ENCODE results near the gene UNKL.
"Not testable (repeated sequence)": the region's sequence is repeated elsewhere in the genome, so short reads cannot be mapped to it uniquely, and the experiment has no call there.

The UNKL gene

DNA sequence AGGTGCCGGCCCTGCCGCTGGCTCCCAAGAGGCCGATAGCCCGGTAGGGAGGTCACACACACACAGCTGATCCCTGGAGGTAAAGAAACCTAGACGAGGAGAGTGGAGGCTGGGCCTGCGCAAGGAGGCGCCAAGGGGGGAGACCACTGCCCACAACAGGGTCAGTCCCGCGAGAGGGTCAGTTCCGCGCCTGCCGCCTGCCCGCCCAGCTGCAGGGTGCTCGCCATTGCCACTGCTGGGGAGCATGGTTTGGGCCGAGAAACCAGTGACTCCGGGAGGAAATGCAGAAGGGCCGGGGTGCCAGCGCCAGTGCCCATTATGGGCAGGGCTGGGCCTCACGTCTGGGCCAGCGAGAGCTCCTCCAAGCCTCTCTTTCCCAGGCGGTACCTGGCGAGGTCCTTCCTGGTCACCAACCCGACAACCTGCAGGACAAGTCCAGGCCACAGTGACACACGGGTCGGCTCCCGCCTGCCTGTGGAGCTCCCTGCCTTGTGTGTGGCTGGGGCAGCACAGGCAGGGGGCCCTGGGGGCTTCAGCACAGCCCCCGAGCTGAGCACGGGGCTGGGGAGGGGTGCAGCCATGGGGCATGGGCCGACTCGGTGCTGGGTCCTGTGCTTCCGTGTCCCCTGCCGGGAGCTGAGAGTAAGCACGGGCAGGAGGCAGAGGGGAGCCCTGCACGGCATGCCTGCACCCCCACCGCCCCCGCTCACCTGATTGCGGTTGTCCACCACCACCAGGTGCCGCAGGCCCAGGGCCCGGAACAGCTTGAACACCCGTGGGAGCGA, 32.0 kb upstream of the UNKL start:
- no peak for DNase-seq

DNA sequence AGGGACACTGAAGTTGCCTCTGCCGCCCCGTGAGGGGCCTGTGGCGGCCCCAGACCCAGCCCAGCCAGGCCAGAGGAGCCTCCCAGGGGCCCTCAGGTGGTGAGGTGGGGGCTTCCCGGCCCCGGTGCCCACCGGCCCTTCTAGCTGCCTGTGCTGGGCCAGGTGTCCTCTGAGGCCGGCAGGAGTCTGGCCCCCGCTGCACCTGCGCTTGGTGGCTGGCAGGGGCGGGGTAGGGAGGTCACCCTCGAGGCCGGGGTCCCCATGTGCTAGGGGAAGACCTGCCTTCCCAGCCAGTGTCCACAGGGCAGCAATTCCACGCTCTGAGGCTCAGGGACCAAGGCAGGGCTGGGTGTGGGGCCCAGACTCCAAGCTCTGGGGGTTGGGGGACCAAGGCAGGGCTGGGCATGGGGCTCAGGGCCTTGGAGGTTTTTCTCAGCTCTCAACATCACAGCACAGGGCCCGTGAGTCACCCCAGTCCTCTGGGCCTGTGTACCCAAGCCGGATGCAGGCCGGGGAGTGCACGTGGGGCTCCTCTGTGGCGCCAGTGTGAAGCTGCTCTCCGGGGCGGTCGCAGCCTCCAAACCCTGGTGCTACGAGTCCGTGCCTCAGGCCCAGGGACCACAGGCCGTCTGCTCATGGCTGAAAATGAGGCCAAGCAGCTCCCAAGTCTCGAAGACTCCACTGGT, 31.2 kb upstream of the UNKL start:
- DNase-seq, result no peak

DNA sequence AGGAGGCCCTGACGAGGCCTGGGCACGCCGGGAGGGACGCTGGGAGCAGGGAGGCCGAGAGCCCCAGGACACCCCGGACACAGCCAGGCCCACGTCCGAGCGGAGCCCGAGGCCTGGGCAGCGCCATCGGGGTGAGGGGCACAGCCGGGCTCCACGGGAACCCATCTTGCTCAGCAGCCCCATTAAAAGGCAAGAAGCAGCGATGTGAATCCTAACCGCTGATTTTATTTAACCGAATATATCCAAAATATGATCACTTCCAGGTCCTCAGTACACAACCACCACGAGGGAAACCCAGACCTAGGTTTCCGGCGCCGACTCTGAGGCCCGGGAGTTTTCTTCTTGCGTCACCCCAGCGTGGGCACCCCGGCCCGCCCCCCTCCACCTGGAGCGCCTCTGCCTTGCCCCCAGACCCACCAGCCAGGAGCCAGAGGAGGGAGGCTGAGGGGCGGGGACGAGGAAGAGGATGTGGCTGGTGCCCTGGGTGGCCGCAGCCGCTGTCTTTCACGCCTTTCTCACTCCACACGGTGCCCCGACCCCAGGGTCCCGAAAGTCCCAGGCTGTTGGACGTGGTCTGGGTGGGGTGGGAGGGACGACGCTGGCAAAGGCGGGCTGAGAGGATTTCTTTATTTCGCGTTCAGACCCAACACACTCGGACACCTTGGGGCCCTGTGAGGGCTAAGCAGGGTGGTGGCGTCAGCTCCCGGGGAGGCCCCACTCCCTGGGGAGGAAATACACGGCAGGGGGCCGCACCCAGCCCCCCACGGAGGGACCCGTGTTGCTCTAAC, 30.4 kb upstream of the UNKL start:
- no peak for DNase-seq

DNA sequence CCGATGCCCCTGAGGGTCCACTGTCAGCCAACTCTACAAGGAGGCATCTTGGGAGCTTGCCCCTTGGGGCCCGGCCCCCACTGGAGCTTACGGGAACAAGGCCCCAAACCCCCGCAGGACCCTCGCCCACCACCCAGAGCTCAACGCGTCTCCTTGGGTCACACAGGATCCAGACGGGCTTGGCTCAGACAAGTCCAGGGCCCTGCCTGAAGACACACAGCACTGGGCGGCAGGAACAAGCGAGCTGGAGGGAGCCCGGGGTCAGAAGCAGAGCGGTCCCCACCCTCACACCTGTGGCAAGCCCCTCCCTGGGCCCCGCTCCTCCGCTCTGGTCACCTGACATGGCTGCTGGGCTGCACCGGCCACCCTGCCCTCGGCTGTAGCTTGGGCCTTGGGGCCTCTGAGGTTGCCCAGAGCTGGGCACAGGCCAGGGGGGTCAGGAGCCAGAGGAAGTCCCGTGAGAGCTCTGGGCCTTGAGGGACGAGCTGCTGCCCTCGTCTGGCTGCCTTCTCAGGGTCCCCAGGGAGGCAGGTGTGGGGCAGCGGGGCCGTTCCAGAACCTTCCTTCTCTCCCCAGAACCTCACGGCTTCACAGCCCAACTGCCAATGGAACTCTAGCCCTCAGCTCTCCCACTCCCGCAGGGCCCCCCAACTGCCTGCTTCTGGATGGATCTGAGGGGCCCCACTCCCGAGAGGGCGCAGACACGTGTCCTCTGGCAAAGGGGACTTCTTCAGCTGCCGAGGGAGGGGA, 29.7 kb upstream of the UNKL start, which contains the start of gene CCDC154:
Gene CCDC154 (minus strand): TSS at position 577 of the 750 bp plus-strand sequence. CDS start 234 bp downstream, at position 343.
- no peak for DNase-seq

DNA sequence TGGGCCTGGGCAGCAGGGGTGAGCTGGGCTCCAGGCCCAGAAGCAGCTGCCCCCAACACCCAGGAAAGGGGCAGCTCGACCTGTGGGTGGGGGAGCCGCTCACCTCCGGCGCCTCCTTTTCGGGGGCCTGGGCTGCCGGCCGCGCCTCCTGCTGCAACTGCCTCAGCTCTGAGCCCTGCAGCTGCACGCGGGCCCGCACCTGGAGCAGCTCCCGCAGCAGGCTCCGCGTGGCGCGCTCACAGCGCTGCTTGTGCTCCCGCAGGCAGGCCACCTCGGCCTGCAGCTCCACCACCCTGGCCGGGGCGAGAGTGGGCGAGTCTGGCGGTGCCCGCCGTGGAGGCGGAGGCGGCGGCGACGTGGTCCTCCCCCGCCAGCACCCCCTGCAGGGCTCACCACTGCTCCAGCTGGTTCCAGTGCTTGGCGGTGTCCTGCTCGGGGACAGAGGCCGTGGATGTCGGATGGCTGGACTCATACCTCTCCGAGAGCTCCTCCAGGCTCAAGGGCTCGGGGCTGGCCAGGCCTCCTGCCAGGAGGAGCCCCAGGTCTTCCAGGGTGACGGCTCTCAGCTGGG, 29.0 kb upstream of the UNKL start:
- DNase-seq, result no peak

DNA sequence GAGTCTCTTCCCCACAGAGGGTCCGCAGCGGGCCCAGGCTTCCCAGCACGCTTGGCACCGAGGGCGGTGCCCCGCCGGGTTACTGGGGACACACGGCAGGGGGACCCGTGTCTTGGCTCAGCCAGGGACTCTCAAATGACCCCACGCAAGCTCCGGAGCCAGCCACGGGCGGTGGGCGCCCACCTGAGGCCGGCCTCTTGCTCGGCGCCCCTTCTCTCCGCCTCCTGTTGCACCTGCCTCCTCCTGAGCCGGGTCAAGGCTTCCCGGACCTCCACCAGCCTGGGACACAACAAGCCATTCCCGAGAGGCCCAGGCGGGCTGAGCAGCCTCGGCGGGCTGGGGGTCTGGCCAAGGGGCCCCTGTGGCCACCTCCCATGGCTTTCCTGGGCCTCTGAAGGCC, 28.2 kb upstream of the UNKL start:
- DNase-seq, result no peak

DNA sequence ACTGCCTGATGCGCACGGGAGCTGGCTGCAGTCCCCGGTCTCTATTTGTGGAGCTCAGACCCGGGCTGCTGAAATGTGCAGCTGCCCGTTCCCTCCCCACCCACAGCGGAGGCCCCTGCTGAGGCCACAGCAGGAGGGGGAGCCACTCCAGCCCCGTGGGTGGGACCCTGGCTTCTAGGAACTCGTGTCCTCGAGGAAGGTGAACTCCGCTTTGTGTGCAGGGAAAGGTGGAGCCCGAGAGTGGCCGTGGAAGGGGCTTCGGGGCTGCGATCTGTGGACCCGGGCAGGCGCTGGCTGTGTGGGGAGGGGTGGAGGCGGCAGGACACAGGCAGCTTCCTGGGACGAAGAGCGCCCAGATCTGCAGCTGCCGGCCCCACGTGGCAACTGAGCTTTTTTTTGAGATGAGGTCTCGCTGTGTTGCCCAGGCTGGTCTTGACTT, 26.9 kb upstream of the UNKL start:
- DNase-seq, result no peak

DNA sequence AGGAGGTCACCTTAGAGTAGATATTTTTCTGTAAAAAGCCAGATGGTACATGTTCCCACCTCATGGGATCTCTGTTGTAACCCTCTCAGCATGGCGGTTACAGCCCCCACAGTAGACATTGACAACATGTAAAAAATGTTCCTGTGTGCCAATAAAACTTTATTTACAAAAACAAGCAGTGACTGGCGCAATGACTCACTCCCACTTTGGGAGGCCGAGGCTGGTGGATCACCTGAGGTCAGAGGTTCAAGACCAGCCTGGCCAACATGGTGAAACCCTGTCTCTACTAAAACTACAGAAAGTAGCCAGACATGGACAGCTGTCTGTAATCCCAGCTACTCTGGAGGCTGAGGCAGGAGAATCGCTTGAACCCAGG, 25.2 kb upstream of the UNKL start:
- DNase-seq, result not testable (repeated sequence)

DNA sequence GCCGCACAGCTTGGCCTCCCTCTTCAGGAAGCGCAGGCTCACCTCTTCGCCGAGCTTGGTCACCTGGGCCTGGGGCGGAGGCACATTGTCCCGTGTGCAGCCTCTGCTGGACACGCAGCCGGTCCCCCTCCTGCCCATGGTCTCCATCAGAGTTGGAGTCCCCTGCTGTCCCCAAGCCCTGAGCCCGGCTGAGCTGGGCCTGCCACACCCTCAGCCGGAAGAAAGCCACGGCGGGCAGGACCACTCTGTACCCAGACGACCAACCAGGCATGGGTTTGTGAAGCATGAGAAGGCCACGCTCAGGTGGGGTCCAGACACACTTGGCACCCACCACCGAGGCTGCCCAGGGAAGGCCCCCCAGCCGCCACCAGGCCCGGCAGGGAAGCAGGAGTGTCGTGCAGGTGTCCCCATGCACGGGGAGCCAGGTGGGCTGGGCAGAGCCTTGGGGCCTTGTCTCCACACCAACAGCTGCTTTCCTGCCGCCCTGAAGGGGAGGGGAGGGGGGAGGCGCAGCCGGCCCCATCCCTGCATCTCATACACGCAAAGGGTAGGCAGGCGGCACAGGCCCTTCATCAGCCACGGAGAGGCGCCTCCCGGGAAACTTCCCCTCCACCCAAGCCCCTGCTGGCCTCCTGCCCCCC, 24.7 kb upstream of the UNKL start:
- no peak for DNase-seq

DNA sequence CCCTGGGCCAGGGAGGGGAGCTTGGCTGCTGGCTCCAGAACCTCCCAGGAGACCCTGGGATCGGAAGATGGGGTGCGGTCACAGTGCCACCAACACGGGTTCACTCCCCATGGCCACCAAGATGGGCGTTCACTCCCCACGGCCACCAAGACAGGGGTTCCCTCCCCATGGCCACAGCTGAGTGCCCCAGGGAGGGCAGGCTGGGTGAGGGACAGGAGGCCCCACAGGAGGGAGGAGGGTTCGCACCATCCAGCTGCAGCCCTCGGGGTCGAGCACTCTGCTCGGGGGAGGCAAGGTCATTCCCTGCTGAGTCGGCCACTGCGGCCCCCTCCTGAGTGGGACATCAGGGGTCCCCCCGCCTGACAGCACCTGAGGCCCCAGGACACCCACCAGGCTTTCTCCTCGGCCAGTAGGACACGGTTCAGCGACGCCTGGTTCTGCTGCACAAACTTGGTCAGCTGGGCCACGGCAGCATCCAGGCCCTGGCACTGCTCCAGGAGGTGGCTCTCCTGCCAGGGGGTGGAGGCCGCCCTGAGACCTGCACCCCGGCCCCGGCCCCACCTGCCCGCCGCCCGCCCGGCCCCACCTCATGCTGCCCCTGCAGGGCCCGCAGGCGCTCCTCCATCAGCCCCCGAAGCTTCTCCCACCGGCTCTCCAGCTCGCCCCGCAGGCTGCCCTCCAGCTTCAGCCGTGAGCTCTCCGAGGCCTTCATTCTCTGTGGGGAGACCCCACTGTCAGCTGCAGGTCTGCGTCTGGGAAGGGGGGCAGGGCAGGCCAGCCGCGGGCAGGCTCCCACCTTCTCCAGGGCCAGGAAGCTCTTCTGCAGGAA, 23.9 kb upstream of the UNKL start:
- DNase-seq, result no peak

DNA sequence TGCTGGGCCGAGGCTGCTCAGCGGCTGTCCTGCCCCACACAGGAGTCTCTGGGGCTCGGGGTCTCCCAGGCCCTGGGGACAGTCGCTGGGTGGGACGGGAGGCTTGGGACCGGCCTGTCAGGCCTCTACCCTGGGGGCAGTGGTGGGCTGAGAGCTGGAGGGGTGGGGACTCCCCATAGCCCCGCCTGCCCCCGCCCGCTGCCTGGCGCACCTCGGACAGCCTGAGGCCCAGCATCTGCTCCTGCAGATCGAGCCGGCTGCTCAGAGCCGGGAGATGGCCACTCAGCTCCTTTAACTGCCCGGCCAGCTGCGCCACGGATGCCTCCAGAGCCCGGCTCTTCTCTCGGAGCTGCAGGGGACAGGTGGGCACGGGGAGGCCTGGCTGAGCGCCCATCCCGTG, 23.1 kb upstream of the UNKL start:
- DNase-seq, result no peak

DNA sequence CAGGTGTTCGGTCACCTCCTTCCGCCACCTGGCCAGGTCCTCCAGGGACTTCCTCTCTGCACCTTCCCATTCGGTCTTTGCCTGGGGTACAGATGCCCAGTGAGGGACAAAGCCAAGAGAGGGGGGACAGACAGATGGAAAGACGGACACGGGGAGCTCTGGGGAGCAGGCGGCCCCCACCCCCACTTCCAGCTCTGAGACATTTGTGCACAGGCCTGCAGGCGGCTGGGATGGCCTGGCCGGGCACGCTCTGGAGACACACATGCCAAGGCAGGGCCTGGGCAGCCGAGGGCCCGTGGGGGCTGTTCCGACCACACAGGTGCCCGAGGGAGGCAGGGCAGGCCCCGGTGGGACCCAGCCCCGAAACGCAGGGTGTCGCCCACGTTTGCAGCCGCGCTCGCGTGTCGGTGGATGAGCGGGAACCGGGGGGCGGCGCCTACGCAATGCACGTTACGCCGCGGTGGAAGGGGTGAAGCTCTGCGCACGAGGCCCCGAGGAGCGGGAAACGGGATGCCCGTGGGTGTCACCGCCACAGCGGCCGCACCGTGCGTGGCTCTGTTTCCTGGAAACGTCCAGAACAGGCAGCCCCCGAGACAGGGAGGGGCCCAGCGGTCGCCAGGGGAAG, 22.3 kb upstream of the UNKL start:
- DNase-seq, result no peak

DNA sequence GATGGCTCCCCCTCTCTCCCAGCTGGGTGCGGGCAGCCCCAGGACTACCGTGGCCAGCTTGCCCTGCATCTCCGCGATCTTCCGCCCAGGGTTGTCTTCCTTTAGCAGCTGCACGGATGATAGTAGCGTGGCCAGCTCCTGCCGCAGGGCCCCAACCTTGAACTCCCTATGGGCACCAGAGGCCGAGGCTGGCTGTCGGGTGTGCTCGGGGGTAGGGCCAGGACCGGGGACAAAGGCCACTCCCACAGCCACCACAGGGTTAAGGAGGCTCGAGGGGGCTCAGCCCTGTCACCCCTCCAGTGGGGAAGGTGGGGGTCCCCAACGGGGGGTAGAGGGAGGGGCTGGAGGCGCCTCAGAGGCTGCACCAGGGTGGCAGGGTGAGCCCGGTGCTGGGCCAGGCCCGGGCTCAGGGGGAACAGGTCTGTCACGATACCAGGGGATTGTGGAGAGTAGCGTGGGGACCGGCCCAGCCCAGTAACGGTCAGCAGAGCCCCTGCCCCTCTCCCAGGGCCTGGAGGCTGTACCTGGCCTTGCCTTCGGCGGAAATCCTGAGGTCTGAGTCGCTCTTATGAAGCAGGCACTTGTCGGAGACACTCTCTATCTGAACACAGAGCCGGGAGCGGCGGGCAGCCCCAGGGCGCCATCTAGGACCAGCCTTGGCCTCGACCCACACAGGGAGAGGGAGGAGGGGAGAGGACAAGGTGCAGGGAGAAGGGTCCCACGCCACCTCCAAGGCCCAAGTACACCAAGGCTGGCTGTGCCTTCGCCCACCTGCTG, 21.6 kb upstream of the UNKL start:
- DNase-seq, result no peak

DNA sequence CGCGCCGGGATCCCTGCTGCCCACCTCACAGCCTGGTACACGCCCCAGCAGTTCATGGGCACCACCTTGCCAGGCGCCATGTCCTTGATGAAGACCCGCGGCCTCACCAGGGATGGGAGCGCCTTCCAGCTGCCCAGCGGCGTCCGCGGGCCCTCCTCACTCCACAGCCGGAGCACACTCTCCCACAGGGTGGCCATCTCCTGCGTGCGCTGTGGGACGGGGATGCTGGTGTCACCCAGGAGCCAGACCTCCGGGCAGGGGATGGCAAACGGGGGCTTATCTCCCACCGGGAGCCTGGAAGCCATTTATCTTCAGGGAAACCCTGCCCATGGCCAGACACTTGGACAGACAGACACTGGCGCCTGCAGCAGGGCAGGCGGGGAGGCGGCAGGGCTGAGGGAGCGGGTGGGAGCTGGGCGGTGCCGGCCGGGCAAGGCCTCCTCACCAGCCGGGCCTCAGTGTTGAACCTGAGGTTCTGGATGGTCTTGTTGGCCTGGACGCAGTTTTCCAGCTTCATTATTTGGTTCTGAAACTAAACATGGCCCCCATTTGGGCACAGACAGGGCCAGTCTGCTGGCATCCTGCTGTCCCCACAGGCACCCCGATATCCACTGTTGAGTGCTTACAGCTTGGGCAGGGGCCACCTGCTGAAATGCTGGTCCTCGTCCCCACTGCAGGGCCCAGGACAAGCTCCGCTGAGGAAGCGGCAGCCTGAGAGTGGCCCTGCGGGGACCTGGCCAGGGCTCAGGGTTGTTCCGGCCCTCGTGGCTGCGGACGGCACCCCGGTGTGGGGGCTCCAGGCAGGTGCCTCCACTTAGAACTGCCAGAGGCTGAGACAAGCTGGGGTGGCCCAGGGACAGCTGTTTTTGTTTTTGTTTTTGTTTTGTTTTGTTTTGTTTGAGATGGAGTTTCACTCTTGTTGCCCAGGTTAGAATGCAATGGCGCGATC, 20.4 kb upstream of the UNKL start:
- DNase-seq, result no peak

DNA sequence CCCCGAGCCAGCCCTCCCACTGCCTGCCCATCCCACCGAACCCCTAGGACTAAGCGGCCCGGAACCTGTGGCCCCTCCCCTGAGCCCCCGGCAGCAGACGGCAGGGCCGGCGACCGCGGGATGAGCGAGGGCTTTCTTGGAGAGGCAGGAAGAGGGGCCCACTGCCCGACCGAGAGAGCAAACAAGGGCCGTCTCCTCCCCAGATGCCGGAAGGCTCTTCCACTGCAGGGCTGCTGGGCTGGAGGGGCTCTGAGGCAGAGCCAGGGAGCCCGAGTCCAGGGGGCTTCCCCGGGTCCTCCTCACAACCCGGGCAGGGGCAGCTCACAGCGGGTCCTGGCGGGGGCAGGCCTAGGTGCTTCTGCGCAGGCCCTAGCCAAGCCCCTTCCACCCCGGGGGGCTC, 19.3 kb upstream of the UNKL start:
- no peak for DNase-seq

DNA sequence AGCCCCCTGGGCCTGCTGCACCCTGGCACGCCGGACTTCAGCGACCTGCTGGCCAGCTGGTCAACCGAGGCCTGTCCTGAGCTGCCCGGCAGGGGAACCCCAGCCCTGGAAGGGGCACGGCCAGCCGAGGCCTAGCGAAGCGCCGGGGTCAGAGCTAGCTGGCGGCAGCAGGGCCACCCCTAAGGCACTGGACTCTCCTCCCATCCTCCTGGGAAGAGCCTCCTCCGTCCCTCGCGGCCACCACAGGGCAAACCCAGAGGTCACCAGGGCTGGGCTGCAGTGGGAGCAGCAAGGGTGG, 18.7 kb upstream of the UNKL start:
- no peak for DNase-seq
